Sigmoid colon (tissue), 4 donors: ENCODE results near the gene EPHA2.

ENCODE experiments used
- CTCF ChIP-seq, 4 experiments: fragments of 450-650 bp in 3 of 4; fragments of 200-600 bp in 1 of 4; IDR thresholded peaks; one replicate each; pipeline ENCODE4 v1.5.1; 2016 to 2019; ENCODE audit warnings: antibody characterized with exemption in 4 of 4, mild to moderate bottlenecking in 3 of 4, moderate library complexity in 2 of 4
- EP300 ChIP-seq, 4 donors: sonication (generic); formaldehyde crosslinking; IDR thresholded peaks; one replicate each; pipeline ENCODE4 v1.6.1; 2017; ENCODE audit warnings: antibody characterized with exemption in 4 of 4

GRCh38 chr1:16186655-16187235, 30.9 kb upstream of the EPHA2 start:
- TF ChIP-seq EP300 (IDR thresholded peaks at IDR 0.05) (no peak), CTCF (IDR thresholded peaks at IDR 0.05) (no peak)
